HG03565 (cell line): ENCODE results near the gene PPL.

Experiments
- ATAC-seq: cut with Tn5 transposase; IDR thresholded peaks from one replicate; pipeline ENCODE4 v1.9.1; 2021; ENCODE audit warnings: mild to moderate bottlenecking, moderate library complexity; ENCODE audit not compliant: unreplicated experiment

Gene PPL

DNA sequence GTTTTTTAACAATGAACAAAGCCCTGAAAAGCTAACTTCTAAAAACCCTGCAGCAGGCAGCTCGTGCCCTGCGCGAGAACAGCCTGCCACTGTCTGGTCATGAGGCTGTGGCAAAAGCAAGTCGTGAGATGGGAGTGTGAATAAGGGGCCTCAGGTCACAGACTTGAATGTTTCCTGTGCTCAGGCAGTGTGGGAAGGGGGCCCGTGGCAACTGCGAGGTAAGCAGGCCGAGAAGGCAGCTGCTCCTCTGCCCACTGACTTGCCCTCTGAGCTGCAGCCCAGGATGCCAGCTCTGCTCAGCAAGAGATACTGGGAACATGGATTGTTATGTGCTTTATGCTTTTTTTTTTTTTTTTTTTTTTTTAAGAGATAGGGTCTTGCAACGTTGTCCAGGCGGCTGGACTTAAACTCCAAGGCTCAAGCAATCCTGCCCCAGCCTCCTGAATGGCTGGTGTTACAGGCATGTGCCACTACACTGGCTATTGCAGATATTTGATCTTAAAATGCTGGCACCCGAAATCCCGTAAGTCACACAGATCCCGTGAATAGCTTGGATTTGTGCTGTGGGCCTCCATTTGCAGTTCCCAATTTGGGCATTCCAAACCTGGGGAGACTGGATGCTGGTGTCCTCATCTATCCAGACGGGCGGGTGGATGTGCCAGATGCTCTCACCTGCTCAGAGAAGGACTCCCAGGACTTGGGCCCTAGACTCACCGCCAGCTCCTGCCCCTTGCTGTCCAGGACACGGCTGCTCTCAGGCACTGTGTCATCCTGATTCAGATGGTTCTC lies 45.7 kb downstream of the PPL start:
- no peak for ATAC-seq

DNA sequence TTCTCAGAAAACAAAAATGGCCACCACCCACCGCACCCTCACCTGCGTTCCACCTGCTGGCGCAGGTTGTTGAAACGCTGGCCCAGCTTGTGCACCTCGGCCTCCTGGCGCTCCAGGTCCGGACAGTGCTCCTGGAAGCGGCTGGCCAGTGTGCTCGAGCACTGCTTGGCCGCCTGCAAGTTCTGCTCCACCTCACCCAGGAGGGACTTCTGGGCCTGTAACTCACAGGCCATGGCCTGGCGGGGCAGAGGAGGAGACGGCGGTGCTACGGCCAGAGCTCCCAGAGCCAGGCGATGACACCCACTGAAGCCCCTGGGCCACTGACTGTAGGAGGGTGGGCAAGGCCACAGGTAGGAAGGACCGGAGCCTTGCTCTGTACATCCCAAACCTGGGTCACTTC lies 46.3 kb downstream of the PPL start:
- no peak for ATAC-seq

DNA sequence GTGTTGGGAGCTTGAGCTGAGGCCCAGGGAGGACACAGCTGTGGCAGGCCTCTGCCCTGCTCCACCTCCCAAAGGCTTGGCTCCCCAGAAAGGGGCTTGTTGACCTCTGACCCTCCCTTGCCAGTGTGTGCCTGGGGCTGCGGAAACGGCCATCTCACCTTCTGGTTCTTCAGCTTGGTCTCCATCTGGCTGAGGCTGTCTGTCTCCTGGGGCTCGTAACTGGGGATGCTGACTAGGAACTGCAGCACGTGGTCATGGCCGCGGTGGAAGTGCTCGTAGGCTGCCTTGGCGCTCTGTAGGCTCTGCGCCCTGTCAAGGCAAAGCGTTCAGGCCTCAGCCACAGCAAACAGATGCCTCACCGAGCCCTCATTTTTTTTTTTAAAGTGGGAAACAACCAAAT lies 46.9 kb downstream of the PPL start:
- no peak for ATAC-seq

DNA sequence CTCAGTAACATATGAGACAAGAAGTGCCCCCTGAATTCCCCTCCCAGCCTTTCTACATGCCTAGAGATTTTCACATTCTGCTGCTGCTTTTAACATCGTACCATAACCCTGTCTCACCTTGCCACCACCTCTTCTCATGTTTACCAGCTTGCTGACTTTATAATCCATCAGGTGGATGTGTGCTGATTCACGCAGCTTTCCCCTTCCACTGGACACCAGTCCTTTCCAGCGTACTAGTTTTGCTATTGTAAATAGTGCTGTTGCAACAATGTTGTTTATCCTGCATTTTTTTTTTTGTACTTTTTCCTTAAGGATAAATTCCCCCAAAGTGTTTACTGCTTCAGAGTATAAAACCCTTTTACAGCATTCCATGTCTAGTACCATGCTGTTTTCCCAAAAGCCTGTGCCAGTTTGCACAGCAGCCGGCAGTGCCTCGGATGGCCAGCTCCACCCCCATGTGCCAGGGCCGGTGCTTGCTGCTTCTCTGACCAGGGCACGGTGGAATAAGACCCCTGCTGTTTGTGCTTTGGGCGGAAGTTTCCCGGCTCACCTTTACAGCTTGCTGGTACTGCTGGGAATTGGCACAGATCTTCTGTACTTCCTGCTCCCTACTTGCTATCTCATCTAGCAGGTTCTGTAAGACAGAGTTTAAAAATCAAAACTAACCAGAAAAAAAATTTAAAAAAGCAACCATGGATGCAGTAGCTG lies 48.4 kb downstream of the PPL start:
- no peak for ATAC-seq

DNA sequence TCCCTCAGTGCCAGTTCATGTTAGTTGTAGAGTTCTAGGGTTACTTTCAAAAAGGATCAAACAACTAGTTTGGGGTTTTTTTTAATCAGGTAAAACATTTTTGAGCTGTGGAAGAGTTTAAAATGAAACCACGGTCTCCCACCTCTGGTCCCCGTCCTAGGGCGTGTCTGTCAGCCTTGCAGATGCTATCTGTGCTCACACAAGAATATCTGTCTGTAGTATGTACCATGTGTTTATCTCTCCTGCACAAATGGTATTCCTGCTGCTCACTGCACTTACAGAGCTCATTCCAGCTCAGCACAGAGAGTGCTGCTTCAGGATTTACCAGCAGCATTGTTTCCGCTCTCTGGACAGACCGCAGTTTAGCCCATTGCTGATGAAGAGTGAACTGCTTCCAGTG lies 50.8 kb downstream of the PPL start:
- no peak for ATAC-seq

DNA sequence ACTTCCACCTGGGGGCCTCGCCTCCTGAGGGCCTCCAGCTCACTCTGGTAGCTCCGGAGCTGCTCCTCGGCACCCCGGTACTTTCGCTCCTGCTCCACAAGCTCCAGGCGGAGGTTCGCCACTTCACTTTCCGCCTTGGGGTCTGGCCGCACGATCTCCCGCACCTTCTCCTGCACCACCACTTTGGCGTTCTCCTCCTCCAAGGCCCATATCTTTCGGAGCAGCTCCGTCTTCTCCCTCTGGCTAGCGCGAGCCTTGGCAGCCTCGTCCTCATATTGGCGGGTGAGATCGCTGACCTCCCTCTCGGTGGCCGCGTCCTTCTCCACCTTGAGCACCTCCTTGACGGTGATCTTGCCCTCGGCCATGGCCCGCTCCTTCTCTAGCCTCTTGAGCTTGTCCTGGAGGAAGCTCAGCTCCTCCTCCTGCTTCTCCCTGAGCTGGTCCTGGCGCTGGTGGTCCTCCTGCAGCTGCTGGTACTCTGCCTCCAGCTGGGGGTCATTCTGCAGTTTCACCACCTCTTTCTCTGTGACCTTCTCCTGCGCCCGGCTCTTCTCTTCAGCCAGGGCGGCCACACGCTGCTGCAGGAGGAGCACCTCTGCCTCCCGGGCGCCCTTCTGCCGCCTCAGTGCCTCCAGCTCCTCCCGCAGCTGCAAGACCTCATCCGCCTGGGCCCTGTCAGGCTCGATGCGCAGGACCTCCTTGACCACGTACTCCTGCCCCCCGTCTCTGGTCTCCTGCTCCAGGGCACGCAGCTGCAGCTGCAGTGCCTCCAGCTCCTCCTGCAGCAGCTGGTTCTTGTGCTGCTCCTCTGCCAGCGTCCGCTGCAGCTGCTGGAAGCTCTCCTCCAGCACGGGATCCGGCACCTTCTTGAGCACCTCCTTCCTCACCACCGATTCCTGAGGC lies 51.7 kb downstream of the PPL start:
- ATAC-seq, result no peak

DNA sequence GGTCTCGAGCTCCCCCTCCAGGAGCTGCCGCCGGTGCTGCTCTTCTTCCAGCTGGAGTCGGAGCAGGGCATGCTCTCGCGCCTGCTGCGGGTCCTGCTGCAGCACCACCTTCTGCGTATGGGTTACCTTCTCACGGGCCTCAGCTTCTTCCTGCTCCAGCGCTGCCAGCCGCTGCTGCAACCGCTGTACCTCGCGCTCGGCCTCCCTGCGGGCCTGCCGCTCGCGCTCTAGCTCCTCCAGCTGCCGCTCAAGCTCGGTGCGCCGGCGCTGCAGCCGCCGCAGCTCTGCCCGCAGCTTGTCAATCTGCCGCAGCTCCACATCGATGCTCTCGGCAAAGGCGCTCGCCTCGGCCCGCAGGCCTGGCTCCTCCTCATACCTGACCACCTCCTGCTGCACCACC lies 52.7 kb downstream of the PPL start:
- no peak for ATAC-seq

DNA sequence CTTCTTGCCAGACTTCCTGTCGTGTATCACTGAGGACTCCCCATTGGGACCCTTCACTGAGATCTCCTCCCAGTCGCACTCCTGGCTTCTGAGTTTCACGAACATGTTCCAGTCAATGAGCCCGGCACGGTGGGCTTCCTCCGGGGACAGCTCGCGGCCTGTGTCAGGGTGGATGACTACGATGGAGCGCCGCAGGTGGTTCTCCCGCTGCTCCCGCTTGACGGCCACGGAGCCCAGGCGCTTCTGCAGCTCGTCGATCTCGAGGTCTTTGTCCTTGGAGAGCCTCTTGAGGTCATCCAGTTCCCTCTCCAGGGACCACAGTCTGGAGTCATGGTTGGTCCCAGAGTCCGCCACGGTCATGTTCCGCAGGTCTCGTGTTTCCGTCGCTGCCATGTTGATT lies 53.4 kb downstream of the PPL start:
- no peak for ATAC-seq

DNA sequence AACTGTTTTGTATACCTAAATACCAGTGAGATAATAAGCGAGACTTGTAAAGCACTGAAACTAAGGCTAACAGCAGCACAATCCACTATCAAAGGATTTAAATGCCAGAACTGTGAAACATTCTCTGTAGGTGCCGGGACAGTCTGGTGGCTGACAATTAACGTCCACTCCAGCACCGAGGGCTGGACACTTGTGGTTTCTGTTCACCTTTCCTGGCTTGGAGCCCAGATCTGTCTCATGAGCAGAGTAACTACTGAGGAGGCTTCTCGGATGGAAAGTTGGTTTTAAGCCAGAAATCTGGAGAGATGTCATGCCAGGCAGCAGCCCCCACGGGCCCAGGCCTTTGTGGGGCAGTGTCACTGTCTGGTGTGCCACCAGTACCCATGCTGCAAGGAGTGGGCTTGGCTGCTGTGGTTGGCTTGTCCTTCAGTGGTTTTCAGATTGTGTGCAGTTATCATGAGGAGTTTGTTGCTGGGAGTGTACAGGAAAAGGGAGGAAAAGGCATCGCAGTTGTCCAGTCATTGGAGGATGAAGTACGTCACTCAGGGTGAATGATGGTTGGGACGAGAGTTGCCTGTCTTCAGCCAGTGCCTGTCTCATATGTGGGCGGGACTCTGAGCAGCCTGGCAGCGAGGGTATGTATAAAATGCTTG lies 54.2 kb downstream of the PPL start:
- ATAC-seq, result no peak

DNA sequence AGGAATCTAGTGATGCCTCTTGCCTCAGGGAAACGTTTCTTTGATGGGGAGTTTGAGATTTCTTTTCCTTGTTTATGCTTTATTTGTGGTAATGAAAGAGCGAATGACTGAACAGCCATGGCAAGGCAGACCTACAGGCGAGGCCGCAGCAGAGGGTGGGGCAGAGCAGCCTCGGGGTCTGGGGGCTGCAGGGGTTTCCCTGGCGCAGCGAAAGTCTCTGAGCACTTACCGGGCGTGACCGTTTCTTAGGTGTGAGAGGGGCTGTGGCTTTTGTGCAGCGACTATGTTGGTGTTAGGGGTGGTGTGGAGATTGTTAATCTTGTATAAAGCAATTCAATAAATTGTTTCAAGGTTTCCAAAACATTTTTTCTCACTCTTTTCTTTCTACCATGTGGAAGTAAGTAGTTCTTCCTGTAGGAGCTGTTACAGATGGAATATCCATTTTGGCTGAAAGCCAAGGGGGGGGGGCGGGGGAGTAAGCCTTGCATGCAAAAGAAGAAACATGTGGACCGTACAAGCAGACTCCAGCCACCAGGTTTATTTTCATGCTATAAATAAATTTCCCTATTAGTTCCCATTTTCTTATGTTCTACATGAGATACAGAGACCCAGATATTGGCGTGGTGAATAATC lies 54.8 kb downstream of the PPL start:
- no peak for ATAC-seq

DNA sequence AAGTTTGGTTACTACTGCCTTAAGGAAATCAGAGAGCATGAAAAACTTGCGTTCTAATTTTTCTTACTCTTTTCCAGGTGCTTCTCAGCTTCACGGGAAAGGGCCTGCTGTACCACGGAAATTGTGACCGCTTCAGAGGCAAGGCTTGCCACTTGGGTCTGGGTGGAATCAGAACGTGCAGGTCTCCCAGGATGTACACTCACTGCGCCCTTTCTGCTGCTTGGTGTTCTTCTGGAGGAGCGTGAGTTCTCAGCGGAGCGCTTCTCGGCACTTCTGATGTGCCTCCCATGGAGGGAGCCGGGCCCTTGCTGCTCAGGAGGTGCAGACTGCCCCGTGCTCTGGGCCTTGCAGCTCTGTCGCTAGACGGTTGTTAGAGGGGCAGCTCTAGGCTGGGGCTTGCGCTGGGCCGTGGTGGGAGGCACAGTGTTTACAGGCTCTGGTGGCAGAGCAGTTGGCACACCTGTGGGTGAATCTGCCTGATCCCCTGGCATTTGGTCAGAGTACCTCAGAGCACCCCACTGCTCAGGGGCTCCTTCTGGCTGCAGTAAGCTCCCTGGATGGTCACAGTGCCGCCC lies 56.9 kb downstream of the PPL start:
- ATAC-seq, result no peak

DNA sequence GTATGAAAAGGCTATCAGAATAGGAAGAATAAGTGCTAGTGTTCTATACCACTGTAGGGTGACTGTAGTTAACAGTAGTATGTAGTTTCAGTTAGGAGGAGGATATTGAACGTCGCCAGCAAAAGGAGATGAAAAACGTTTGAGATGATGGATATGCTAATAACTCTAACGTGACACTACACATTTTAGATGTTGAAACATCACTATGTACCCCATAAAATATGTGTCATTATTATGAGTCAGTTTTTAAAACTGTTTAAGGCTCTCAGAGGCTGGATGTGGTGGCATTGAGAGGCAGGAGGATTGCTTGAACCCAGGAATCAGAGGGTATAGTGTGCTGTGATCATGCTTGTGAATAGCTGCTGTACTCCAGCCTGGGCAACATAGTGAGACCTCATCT lies 57.9 kb downstream of the PPL start:
- no peak for ATAC-seq

DNA sequence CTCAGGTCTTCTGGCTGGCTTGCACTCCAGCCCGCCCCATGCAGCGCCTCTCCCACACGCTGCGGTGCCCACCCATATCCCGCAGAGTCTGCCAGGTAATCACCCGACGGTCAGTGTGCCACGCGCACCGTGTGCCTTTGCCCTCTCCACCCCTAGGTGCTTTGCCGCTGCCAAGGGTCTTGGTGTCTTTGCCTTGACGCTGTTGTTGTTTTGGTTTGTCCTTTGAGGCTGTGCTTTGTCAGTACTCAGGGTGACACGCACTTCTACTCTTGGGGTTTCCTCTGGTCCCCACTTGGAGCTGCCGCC lies 59.6 kb downstream of the PPL start:
- ATAC-seq, result no peak

DNA sequence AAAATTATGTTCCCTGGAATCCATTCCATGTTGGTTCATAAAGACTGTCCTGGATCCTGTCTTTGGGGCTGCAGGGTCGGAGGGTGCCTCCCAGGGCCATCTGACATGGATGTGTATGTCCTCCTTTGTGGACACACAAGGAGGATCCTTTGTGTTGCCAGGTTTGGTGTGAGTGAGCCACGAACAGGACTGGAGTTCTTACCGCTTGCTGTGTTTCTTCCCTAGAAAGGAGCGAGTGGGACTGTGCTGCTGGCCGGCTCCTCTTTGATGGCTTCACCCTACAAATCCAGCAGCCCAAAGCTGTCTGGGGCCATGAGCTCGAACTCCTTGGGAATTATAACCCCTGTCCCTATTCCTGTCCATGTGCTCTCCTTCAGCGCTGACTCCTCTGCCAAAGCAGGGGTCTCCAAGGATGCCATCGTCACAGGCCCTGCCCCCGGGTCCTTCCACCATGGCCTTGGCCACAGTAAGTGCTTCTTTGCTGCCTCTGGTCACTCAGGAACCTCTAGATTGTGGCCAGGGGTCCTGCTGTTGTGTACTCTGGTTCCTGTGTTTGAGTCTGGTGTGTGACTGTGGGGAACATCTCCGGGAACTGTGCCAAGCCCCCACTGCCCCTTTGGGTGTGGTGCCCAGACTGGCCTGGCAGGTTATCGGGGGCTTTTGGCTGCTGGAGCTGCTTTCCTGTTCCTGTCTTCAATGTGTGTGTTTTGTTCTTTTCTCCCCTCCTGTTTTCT lies 60.1 kb downstream of the PPL start:
- ATAC-seq, result no peak

DNA sequence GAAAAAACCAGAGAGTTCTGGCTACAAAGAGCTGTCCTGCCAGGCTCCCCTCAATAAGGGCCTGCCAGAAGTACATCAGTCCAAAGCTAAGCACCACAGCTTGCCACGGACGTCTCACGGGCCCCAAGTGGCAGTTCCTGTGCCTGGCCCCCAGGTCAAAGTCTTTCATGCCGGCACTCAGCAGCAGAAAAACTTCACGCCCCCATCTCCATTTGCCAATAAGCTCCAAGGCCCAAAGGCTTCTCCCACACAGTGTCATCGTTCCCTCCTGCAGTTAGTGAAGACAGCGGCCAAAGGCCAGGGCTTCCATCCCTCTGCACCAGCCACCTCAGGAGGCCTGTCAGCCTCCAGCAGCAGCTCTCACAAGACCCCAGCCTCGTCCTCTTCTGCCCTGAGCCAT lies 62.3 kb downstream of the PPL start:
- no peak for ATAC-seq

DNA sequence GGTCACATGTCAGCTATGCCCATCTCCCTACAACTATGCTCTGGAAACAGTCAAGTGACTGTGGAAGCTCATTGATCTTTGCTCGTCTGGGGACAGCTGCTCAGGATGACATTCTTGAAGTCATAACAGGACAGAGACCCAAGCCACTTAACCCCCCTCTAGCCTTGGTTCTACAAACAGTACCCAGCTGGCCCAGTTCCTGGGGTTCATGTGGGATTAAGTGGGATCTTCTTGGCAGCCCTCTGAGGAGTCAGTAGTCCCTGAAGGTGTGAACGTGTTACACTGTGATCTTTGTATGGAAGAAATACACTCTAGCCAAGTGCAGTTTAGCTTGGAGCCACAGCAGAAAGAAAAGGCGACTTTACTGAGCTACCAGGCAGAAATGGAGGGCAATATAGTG lies 63.9 kb downstream of the PPL start:
- no peak for ATAC-seq

DNA sequence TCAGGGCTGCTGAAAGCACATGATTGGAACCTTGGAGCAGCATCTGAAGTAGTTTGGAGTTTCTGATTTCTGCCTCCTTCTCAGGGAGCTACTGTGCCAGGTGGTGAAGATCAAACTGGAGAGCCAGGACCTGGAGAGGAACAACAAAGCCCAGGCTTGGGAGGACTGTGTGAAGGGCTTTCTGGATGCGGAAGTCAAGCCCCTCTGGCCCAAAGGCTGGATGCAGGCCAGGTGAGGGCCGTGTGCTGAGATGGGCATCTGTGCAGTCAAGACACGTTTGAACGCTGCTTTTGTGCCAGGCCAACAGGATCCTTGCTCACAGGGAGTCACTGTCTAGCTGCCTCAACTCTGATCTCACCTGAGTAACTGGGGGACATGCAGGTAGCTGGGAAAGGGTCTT lies 65.9 kb downstream of the PPL start:
- no peak for ATAC-seq

DNA sequence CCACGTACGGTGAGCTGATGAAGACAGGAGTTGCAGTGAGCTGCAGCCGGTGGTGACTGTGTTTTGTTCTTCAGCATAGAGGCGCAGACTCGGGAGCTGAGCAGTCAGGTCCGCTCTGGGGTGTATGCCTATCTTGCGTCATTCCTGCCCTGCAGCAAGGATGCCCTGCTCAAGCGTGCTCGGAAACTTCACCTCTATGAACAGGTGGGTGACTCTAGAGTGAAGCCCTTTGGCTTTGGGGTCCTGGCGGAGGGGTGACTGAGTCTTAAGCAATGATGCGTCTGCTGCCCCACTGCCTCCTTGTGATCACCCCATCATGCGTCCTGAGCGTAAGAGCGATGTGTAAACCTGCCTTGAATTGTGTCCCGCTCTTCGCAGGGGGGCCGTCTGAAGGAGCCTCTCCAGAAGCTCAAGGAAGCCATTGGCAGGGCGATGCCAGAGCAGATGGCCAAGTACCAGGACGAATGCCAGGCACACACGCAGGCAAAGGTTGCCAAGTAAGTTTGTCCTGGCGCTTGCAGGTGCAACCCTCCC lies 66.7 kb downstream of the PPL start:
- no peak for ATAC-seq

DNA sequence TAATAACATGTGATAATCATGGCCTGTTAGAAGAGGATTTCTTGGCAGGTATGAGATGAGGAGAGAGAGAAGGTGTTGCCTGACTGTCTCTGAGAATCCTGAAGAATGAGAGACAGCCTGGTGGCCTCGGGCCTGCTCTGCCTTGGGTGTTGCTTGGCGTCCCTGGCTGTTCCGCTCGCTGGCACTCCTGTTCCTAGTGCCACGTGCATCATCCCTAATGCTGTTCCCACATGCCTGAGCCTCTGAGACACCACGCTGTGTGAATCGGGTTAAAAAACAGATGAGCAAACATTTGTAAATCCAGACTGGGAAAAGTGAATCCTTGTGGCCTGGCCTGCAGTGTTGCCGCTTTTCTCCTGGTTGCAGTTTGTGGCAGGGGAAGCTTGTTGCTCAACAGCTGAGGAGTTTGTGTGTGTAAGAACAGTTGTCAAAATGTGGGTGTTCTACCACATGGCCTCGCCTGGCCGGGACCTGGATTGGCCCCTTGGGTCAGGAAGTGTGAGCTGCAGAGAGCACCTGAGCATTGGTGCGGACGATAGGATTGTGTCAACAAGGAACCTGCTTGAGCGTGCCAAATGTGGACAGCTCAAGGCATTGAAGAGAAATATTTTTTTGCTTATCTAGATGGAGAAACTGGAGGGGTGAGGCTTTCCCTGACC lies 67.7 kb downstream of the PPL start:
- ATAC-seq, result no peak
